Measurements from ENCODE around the gene SYNC.
"Not testable (repeated sequence)": the region's sequence is repeated elsewhere in the genome, so short reads cannot be mapped to it uniquely, and the experiment has no call there.

DNA sequence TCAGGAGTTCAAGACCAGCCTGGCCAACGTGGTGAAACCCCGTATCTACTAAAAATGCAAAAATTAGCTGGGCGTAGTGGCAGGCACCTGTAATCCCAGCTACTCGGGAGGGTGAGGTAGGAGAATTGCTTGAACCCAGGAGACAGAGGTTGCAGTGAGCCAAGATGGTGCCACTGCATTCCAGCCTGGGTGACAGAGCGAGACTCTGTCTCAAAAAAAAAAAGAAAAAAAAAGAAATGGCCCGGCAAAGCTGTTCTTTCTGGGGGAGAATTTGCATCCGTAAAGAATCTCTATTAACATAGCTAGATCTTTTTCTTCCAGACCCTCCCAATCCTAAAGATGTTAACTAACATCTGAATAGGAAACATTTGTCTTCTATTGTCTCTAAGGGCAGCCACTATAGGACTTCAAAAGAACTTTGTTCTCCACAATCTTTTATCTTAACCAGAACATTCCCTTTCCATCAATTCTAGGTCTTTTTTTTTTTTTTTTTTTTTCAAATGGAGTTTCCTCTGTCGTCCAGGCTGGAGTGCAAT is 60.2 kb downstream of the SYNC start:
- TF ChIP-seq POLR2A, POLR2AphosphoS5 (IDR thresholded peaks at IDR 0.05; ENCODE audit: low read depth, low read length): not testable (repeated sequence)
